GM21529 (cell line): ENCODE data around the gene CAPN13.

Source experiments
- ATAC-seq: cut with Tn5 transposase; IDR thresholded peaks from one replicate; pipeline ENCODE4 v1.9.1; 2021; ENCODE audit not compliant: unreplicated experiment

Gene CAPN13

GRCh38 chr2:30765191-30765590, 42.1 kb downstream of the CAPN13 start:
- ATAC-seq, result no peak

- ATAC-seq, result no peak
Measured at GRCh38 chr2:30764021-30764800, 43.0 kb downstream of the CAPN13 start.

GRCh38 chr2:30763151-30763660, 44.0 kb downstream of the CAPN13 start:
- no peak for ATAC-seq

- ATAC-seq, result no peak
Measured at GRCh38 chr2:30761226-30761625, 46.0 kb downstream of the CAPN13 start.

GRCh38 chr2:30759481-30759880, 47.8 kb downstream of the CAPN13 start:
- no peak for ATAC-seq

- no peak for ATAC-seq
Measured at GRCh38 chr2:30758191-30758651, 49.0 kb downstream of the CAPN13 start.

- no peak for ATAC-seq
Measured at GRCh38 chr2:30757749-30758148, 49.5 kb downstream of the CAPN13 start.

GRCh38 chr2:30756971-30757370, 50.3 kb downstream of the CAPN13 start:
- no peak for ATAC-seq

GRCh38 chr2:30756051-30756719, 51.1 kb downstream of the CAPN13 start:
- ATAC-seq, result no peak

GRCh38 chr2:30753630-30754029, 53.6 kb downstream of the CAPN13 start:
- ATAC-seq, result no peak

GRCh38 chr2:30752811-30753210, 54.4 kb downstream of the CAPN13 start:
- no peak for ATAC-seq

- no peak for ATAC-seq
Measured at GRCh38 chr2:30747206-30747605, 60.0 kb downstream of the CAPN13 start.

GRCh38 chr2:30744823-30745222, 62.4 kb downstream of the CAPN13 start:
- ATAC-seq, result no peak

- ATAC-seq, result no peak
Measured at GRCh38 chr2:30741576-30741975, 65.7 kb downstream of the CAPN13 start.

GRCh38 chr2:30738141-30738911, 68.9 kb downstream of the CAPN13 start:
- ATAC-seq, result no peak

GRCh38 chr2:30737326-30737610, 70.0 kb downstream of the CAPN13 start:
- no peak for ATAC-seq

- ATAC-seq, result no peak
Measured at GRCh38 chr2:30736461-30737325, 70.6 kb downstream of the CAPN13 start.

- ATAC-seq, result no peak
Measured at GRCh38 chr2:30733876-30734520, 73.2 kb downstream of the CAPN13 start.

GRCh38 chr2:30732876-30733275, 74.4 kb downstream of the CAPN13 start:
- no peak for ATAC-seq

GRCh38 chr2:30732376-30732775, 74.9 kb downstream of the CAPN13 start:
- no peak for ATAC-seq
